NCI-H446 treated with DMSO at 0.1 percent for 48 hours (cell line): ENCODE measurements around the gene PMIS2.

Source experiments
- DNase-seq: peaks from one replicate; lab custom pipeline; 2025; lab: John Stamatoyannopoulos, UW

The PMIS2 gene

GRCh38 chr19:35629332-35629633, 43.3 kb downstream of the PMIS2 start:
- DNase-seq: no peak

DNA sequence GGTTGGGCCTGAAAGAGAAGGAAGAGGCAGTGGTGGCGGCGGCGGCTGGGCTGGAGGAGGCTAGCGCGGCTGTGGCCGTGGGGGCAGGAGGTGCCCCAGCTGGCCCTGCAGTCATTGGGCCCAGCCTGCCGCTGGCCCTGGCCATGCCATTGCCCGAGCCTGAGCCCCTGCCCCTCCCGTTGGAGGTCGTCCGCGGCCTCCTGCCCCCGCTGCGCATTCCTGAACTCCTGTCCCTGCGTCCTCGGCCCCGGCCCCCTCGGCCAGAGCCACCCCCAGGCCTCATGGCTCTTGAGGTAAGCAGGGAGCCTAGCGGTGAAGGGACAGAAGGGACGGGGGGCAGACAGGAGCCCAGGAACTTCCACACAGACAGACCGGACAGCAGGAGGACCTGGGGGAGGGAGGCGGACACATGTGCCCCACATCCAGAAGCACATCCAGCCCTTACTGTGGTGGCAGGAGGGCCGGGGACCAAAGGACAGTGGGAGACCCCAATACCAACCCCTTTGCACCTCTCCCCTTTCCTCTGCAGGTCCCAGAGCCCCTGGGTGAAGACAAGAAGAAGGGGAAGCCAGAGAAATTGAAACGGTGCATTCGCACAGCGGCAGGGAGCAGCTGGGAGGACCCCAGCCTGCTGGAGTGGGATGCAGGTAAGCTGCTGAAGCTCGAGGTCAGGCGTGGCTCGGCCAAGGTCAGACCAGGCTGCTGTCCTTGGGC, 47.9 kb downstream of the PMIS2 start:
- DNase-seq: no peak

DNA sequence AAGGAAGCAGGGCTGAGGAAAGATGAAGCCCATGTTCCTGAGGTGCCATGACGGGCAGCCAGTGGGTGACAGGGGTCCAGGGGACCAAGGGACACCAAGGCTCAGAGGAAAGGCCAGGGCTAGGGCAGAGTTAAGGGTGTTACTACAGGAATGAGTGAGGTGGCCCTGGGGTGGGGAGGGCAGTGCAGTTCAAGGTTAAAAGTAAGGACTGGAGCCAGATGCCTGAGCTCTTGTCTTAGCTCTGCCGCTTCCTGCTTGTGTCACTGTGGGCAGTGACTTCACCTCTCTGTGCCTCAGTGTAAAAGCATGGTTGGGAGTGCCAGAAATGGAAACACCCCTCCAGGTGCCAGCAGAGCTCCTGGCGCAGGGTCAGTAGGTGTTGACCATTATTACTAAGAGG, 50.7 kb downstream of the PMIS2 start:
- DNase-seq: no peak
